Esophagus (tissue), 2 donors: ENCODE data around the gene A2M. TPM values are rescaled to one million over a fixed set of nuclear protein-coding genes. Genes with fewer than 3 reads are reported as not detected.

Experiments used
- H3K27ac ChIP-seq, 2 donors: one replicate each; pipeline ENCODE4 v1.5.1; 2013; ENCODE audit warnings: low read depth in 2 of 2, mild to moderate bottlenecking in 2 of 2, inconsistent platforms in 1 of 2, low read length in 1 of 2, moderate library complexity in 1 of 2
- H3K27me3 ChIP-seq, 2 donors: one replicate each; pipeline ENCODE4 v1.6.1; 2013; ENCODE audit warnings: low read length in 2 of 2, control low read depth in 1 of 2, mild to moderate bottlenecking in 1 of 2; ENCODE audit not compliant: insufficient read depth in 2 of 2, control insufficient read depth in 1 of 2
- H3K36me3 ChIP-seq, 2 donors: one replicate each; pipeline ENCODE4 v1.6.1; 2013; ENCODE audit warnings: low read length in 1 of 2; ENCODE audit not compliant: control insufficient read depth in 2 of 2, insufficient read depth in 2 of 2
- H3K4me1 ChIP-seq, 2 donors: one replicate each; pipeline ENCODE4 v1.6.1; 2013; ENCODE audit warnings: low read length in 1 of 2; ENCODE audit not compliant: control insufficient read depth in 2 of 2, insufficient read depth in 2 of 2
- H3K4me3 ChIP-seq, 2 donors: one replicate each; pipeline ENCODE4 v1.5.1; 2013; ENCODE audit warnings: low read length in 2 of 2, mild to moderate bottlenecking in 2 of 2, low read depth in 1 of 2, moderate library complexity in 1 of 2
- H3K9me3 ChIP-seq, 2 donors: one replicate each; pipeline ENCODE4 v1.6.1; 2013; ENCODE audit warnings: mild to moderate bottlenecking in 2 of 2, low read depth in 1 of 2, low read length in 1 of 2, moderate library complexity in 1 of 2; ENCODE audit not compliant: control insufficient read depth in 2 of 2, insufficient read depth in 1 of 2
- WGBS, 2 donors: extraction: QIAGEN DNeasy Blood & Tissue Kit; methylation state at CpG; one replicate each; pipeline ENCODE4 v1.1.7; 2013; 5-methylcytosine and 5-hydroxymethylcytosine counted together
- polyA plus RNA-seq, 2 donors: library from polyadenylated mRNA; stranded (reverse); fragments of 200-250 nt; gene quantifications; one replicate each; pipeline ENCODE4 v1.2.3, GENCODE V29; 2013
- donor health status: healthy with polysubstance abuse.
- donor health status: Bipolar disorder and iron deficiency.

Gene A2M
- polyA plus RNA-seq, 2 donors: 18.0 to 60.4 TPM

GRCh38 chr12:9123781-9124382 lies 8.2 kb upstream of the A2M start:
- Histone ChIP-seq H3K27ac (peak overlapping the region; percentile 37 to 40), H3K27me3 (no peaks in the 10 kb centered on the region), H3K9me3 (no peaks in the 10 kb centered on the region), H3K36me3 (no peaks in the 10 kb centered on the region), H3K4me3 (no peak overlapping the region), H3K4me1 (peaks cover 0 to 6% of the 10 kb centered on the region in 2 donors)
- WGBS, 2 donors: 66 to 78% methylated on average over 14 of the region's 14 CpGs

GRCh38 chr12:9122091-9122609 lies 6.4 kb upstream of the A2M start:
- H3K4me3 ChIP-seq: no peak overlapping the region
- H3K27me3 ChIP-seq: no peaks in the 10 kb centered on the region
- no peaks in the 10 kb centered on the region for H3K36me3 ChIP-seq
- H3K4me1 ChIP-seq: peaks cover 0 to 6% of the 10 kb centered on the region in 2 donors
- H3K9me3 ChIP-seq: no peaks in the 10 kb centered on the region
- 43 to 53% methylated on average over 3 of the region's 3 CpGs for WGBS, 2 donors
- H3K27ac ChIP-seq: no peak overlapping the region

- Histone ChIP-seq H3K4me3 (no peak overlapping the region), H3K36me3 (no peaks in the 10 kb centered on the region), H3K4me1 (peaks cover 0 to 6% of the 10 kb centered on the region in 2 donors), H3K27ac (no peak overlapping the region), H3K27me3 (no peaks in the 10 kb centered on the region), H3K9me3 (no peaks in the 10 kb centered on the region)
- WGBS, 2 donors: 84 to 89% methylated on average over 10 of the region's 10 CpGs
Observed at GRCh38 chr12:9120487-9121184, 4.9 kb upstream of the A2M start.

GRCh38 chr12:9118158-9118557 lies 2.4 kb upstream of the A2M start:
- 62 to 81% methylated on average over 3 of the region's 3 CpGs for WGBS, 2 donors
- no peaks in the 10 kb centered on the region for H3K27me3 ChIP-seq
- no peak overlapping the region for H3K4me3 ChIP-seq
- H3K4me1 ChIP-seq: no peaks in the 10 kb centered on the region
- H3K9me3 ChIP-seq: no peaks in the 10 kb centered on the region
- H3K27ac ChIP-seq: peak overlapping the region; percentile 2 to 73
- H3K36me3 ChIP-seq: no peaks in the 10 kb centered on the region

- no peaks in the 10 kb centered on the region for H3K4me1 ChIP-seq
- H3K36me3 ChIP-seq: peaks cover 0 to 3% of the 10 kb centered on the region in 2 donors
- no peaks in the 10 kb centered on the region for H3K9me3 ChIP-seq
- no peak overlapping the region for H3K27ac ChIP-seq
- peak overlapping the region in 1 of 2 donors; percentile 38 for H3K4me3 ChIP-seq
- H3K27me3 ChIP-seq: no peaks in the 10 kb centered on the region
Observed at GRCh38 chr12:9114946-9115345, 773 bp downstream of the A2M start.

GRCh38 chr12:9113987-9114309 lies 1.8 kb downstream of the A2M start:
- 52 to 73% methylated on average over 1 of the region's 1 CpG for WGBS, 2 donors
- H3K4me3 ChIP-seq: peak overlapping the region in 1 of 2 donors; percentile 20
- no peak overlapping the region for H3K27ac ChIP-seq

GRCh38 chr12:9113296-9113986 lies 2.3 kb downstream of the A2M start:
- no peaks in the 10 kb centered on the region for H3K27me3 ChIP-seq
- H3K9me3 ChIP-seq: no peaks in the 10 kb centered on the region
- peak overlapping the region in 1 of 2 donors; percentile 20 for H3K4me3 ChIP-seq
- 73 to 78% methylated on average over 7 of the region's 7 CpGs for WGBS, 2 donors
- H3K27ac ChIP-seq: peak overlapping the region; percentile 22 to 55
- H3K36me3 ChIP-seq: peaks cover 0 to 3% of the 10 kb centered on the region in 2 donors
- no peaks in the 10 kb centered on the region for H3K4me1 ChIP-seq

More at GRCh38 chr12:9113987-9114309, 1.8 kb downstream of the A2M start:
- Histone ChIP-seq H3K4me1 (no peaks in the 10 kb centered on the region), H3K27me3 (no peaks in the 10 kb centered on the region), H3K9me3 (no peaks in the 10 kb centered on the region), H3K36me3 (peaks cover 0 to 3% of the 10 kb centered on the region in 2 donors)

GRCh38 chr12:9112076-9112853 lies 3.5 kb downstream of the A2M start:
- Histone ChIP-seq H3K4me3 (peak overlapping the region in 1 of 2 donors; percentile 2), H3K9me3 (no peaks in the 10 kb centered on the region), H3K27me3 (no peaks in the 10 kb centered on the region), H3K27ac (no peak overlapping the region), H3K4me1 (no peaks in the 10 kb centered on the region), H3K36me3 (peaks cover 0 to 3% of the 10 kb centered on the region in 2 donors)
- WGBS, 2 donors: 88 to 93% methylated on average over 6 of the region's 6 CpGs

- no peak overlapping the region for H3K27ac ChIP-seq
- 86 to 87% methylated on average over 1 of the region's 1 CpG for WGBS, 2 donors
- H3K4me3 ChIP-seq: no peak overlapping the region
- H3K36me3 ChIP-seq: peaks cover 2 to 3% of the 10 kb centered on the region in 2 donors
- H3K4me1 ChIP-seq: no peaks in the 10 kb centered on the region
- no peaks in the 10 kb centered on the region for H3K9me3 ChIP-seq
- no peaks in the 10 kb centered on the region for H3K27me3 ChIP-seq
Observed at GRCh38 chr12:9111525-9111924, 4.2 kb downstream of the A2M start.
